ENCODE results near the gene MRPL55.

MRPL55 gene

GRCh38 chr1:228071839-228072657, 37.1 kb downstream of the MRPL55 start:
- Histone ChIP-seq H3K4me3 (no peak overlapping the region), H3K27ac (no peak overlapping the region)
- no peak for DNase-seq (ENCODE audit: low spot score)
- TF ChIP-seq CTCF (IDR thresholded peaks at IDR 0.05) = no peak

GRCh38 chr1:228070851-228071250, 38.2 kb downstream of the MRPL55 start:
- Histone ChIP-seq H3K4me3 (no peak overlapping the region), H3K27ac (no peak overlapping the region)
- no peak for DNase-seq (ENCODE audit: low spot score)
- TF ChIP-seq CTCF (IDR thresholded peaks at IDR 0.05) = no peak

- no peak overlapping the region for H3K27ac ChIP-seq
- no peak overlapping the region for H3K4me3 ChIP-seq
- TF ChIP-seq CTCF (IDR thresholded peaks at IDR 0.05) = no peak
- no peak for DNase-seq (ENCODE audit: low spot score)
These were observed 38.9 kb downstream of the MRPL55 start for GRCh38 chr1:228070173-228070572.

GRCh38 chr1:228068359-228068758, 40.7 kb downstream of the MRPL55 start:
- Histone ChIP-seq H3K27ac (no peak overlapping the region), H3K4me3 (no peak overlapping the region)
- no peak for DNase-seq (ENCODE audit: low spot score)
- TF ChIP-seq CTCF (IDR thresholded peaks at IDR 0.05) = no peak

- Histone ChIP-seq H3K27ac (no peak overlapping the region), H3K4me3 (no peak overlapping the region)
- TF ChIP-seq CTCF (IDR thresholded peaks at IDR 0.05) = no peak
- no peak for DNase-seq (ENCODE audit: low spot score)
These were observed 42.0 kb downstream of the MRPL55 start for GRCh38 chr1:228066891-228067654.

- Histone ChIP-seq H3K27ac (no peak overlapping the region), H3K4me3 (no peak overlapping the region)
- DNase-seq (ENCODE audit: low spot score) = no peak
- no peak for TF ChIP-seq CTCF (IDR thresholded peaks at IDR 0.05)
These were observed 42.7 kb downstream of the MRPL55 start for GRCh38 chr1:228066416-228066815.
